GM18502 (cell line): ENCODE data around the gene MST1.
"Not testable (repeated sequence)": the region's sequence is repeated elsewhere in the genome, so short reads cannot be mapped to it uniquely, and the experiment has no call there.

Source experiments
- ATAC-seq: cut with Tn5 transposase; IDR thresholded peaks from one replicate; pipeline ENCODE4 v1.9.1; 2021; ENCODE audit warnings: mild to moderate bottlenecking; ENCODE audit not compliant: unreplicated experiment, poor library complexity

MST1 gene

GRCh38 chr3:49702672-49703071 is 13.4 kb upstream of the MST1 start:
- ATAC-seq, result no peak

GRCh38 chr3:49701388-49702077 is 12.3 kb upstream of the MST1 start:
- no peak for ATAC-seq

- ATAC-seq, result no peak
Observed at GRCh38 chr3:49700453-49701128, 11.3 kb upstream of the MST1 start.

- ATAC-seq, result no peak
Observed at GRCh38 chr3:49700014-49700413, 10.7 kb upstream of the MST1 start.

GRCh38 chr3:49699281-49699979 is 10.2 kb upstream of the MST1 start:
- no peak for ATAC-seq

GRCh38 chr3:49695350-49696015 is 6.2 kb upstream of the MST1 start:
- not testable (repeated sequence) for ATAC-seq

GRCh38 chr3:49694409-49695070 is 5.3 kb upstream of the MST1 start:
- not testable (repeated sequence) for ATAC-seq

GRCh38 chr3:49691481-49691880 is 2.2 kb upstream of the MST1 start:
- ATAC-seq, result not testable (repeated sequence)

GRCh38 chr3:49690856-49691255 is 1.6 kb upstream of the MST1 start:
- not testable (repeated sequence) for ATAC-seq

- not testable (repeated sequence) for ATAC-seq
Observed at GRCh38 chr3:49689908-49690624, 792 bp upstream of the MST1 start.

GRCh38 chr3:49688338-49689045 is 782 bp downstream of the MST1 start:
- ATAC-seq, result peak; percentile 9

GRCh38 chr3:49687424-49687795 is 1.9 kb downstream of the MST1 start:
- ATAC-seq, result not testable (repeated sequence)

- not testable (repeated sequence) for ATAC-seq
Observed at GRCh38 chr3:49686769-49687423, 2.4 kb downstream of the MST1 start.

GRCh38 chr3:49686346-49686745 is 2.9 kb downstream of the MST1 start:
- not testable (repeated sequence) for ATAC-seq

GRCh38 chr3:49685846-49686245 is 3.4 kb downstream of the MST1 start:
- ATAC-seq, result not testable (repeated sequence)

- not testable (repeated sequence) for ATAC-seq
Observed at GRCh38 chr3:49685103-49685502, 4.2 kb downstream of the MST1 start.

- ATAC-seq, result not testable (repeated sequence)
Observed at GRCh38 chr3:49684453-49684852, 4.8 kb downstream of the MST1 start.

GRCh38 chr3:49683162-49683561 is 6.1 kb downstream of the MST1 start:
- ATAC-seq, result no peak
